ENCODE measurements around the gene UNC5A.

Gene UNC5A

DNA sequence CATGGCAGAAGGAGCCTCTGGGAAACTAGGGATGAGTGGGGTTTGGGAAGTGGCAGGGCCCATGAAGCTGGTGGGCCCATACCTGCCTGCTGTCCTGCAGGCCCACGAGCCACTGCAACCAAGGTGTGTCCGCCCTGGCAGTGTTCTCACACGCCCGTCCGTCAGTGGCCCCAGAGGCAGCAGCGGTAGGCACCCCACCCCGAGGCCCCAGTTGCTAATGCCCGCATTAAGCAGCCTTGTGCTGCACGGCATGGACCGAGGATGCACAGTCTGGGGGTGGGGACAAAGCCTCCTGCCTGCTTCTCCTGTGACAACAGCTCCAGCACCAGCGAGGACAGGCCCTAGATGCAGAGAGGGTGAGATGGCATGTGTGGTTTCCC, 47.5 kb downstream of the UNC5A start:
- no peak overlapping the region for H3K4me3 ChIP-seq (ENCODE audit: extremely low read depth, insufficient read depth, low read length, poor library complexity, severe bottlenecking)
- 87 to 88% methylated on average over 9 to 10 of the region's 11 CpGs for WGBS, 2 experiments (ENCODE audit: insufficient coverage in 2 of 2)
- no peaks in the 10 kb centered on the region for H3K9me3 ChIP-seq (ENCODE audit: control insufficient read depth, low read length)
- no peaks in the 10 kb centered on the region for H3K36me3 ChIP-seq (ENCODE audit: control insufficient read depth, insufficient read depth, low read length)
- H3K4me1 ChIP-seq (ENCODE audit: control insufficient read depth, insufficient read depth, low read length, poor library complexity, severe bottlenecking) = no peaks in the 10 kb centered on the region
- no peak overlapping the region for H3K27ac ChIP-seq (ENCODE audit: low read depth, low read length, severe bottlenecking)

- Histone ChIP-seq H3K4me1 (ENCODE audit: control insufficient read depth, insufficient read depth, low read length, poor library complexity, severe bottlenecking) (peaks cover 6% of the 10 kb centered on the region), H3K9me3 (ENCODE audit: control insufficient read depth, low read length) (no peaks in the 10 kb centered on the region), H3K27ac (ENCODE audit: low read depth, low read length, severe bottlenecking) (no peak overlapping the region), H3K36me3 (ENCODE audit: control insufficient read depth, insufficient read depth, low read length) (no peaks in the 10 kb centered on the region), H3K4me3 (ENCODE audit: extremely low read depth, insufficient read depth, low read length, poor library complexity, severe bottlenecking) (no peak overlapping the region)
- 79 to 82% methylated on average over 8 to 9 of the region's 10 CpGs for WGBS, 2 experiments (ENCODE audit: insufficient coverage in 2 of 2)
Observed at GRCh38 chr5:176859916-176860315, 49.6 kb downstream of the UNC5A start.

DNA sequence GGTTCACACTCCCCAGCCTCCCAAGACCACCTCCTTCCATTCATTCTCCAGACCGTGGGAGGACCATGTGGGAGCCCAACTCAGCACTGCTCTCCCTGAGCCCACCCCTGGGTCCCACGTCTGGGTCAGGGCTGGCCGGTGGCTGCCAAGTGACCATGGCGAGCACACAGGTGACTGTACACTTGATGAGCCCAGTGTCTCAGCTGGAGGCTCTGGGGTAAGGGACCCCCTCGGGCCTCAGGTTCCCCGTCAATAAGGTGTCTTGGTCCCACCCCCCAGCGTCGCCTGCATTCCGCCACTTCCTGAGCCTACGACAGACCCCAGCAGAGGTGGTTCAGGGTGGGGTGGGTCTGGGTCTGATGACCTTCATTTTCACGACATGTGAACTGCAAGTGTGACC, 50.0 kb downstream of the UNC5A start:
- Histone ChIP-seq H3K4me3 (ENCODE audit: extremely low read depth, insufficient read depth, low read length, poor library complexity, severe bottlenecking) (no peak overlapping the region), H3K27ac (ENCODE audit: low read depth, low read length, severe bottlenecking) (no peak overlapping the region), H3K36me3 (ENCODE audit: control insufficient read depth, insufficient read depth, low read length) (no peaks in the 10 kb centered on the region), H3K9me3 (ENCODE audit: control insufficient read depth, low read length) (no peaks in the 10 kb centered on the region), H3K4me1 (ENCODE audit: control insufficient read depth, insufficient read depth, low read length, poor library complexity, severe bottlenecking) (peaks cover 6% of the 10 kb centered on the region)
- WGBS, 2 experiments (ENCODE audit: insufficient coverage in 2 of 2) = 86% methylated on average over 7 of the region's 11 CpGs

GRCh38 chr5:176861276-176861675, 50.9 kb downstream of the UNC5A start:
- H3K27ac ChIP-seq (ENCODE audit: low read depth, low read length, severe bottlenecking) = no peak overlapping the region
- no peaks in the 10 kb centered on the region for H3K36me3 ChIP-seq (ENCODE audit: control insufficient read depth, insufficient read depth, low read length)
- no peak overlapping the region for H3K4me3 ChIP-seq (ENCODE audit: extremely low read depth, insufficient read depth, low read length, poor library complexity, severe bottlenecking)
- peaks cover 6% of the 10 kb centered on the region for H3K4me1 ChIP-seq (ENCODE audit: control insufficient read depth, insufficient read depth, low read length, poor library complexity, severe bottlenecking)
- H3K9me3 ChIP-seq (ENCODE audit: control insufficient read depth, low read length) = no peaks in the 10 kb centered on the region
- 83 to 93% methylated on average over 8 to 10 of the region's 11 CpGs for WGBS, 2 experiments (ENCODE audit: insufficient coverage in 2 of 2)

GRCh38 chr5:176862330-176862995, 52.1 kb downstream of the UNC5A start:
- 79 to 83% methylated on average over 23 to 27 of the region's 28 CpGs for WGBS, 2 experiments (ENCODE audit: insufficient coverage in 2 of 2)

DNA sequence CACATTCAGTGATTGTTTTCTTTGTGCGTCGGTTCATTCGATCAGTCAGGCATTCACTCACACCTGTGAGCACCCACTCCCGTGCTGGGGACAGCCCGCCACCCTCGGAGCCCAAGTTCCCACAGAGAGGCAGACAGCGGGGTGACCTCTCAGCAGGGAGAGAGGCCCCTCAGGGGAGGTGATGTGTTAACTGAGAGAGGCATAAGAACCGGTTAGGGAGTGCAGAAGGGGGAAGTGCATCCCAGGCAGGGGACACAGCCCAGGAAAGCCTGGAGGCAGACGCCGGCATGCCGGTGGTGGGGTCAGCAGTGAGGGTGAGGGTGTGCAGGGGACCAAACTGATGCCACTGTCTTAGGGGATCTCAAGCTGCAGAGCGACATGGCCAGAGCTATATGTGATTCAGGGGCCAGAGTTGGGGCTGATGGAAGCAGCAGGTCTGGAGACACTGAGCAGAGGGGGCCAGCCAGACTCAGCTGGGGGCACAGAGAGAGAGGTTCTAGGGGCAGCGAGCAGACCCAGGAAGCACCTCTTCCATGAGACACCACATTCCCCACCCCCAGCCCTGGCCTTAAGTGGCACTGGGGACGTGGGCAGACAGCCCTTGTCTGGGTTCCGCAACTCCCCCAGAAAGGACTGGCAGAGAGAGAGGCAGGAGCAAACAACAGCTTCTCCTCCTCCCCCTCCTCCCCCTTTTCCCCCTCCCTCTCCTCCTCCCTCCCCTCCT, 52.8 kb downstream of the UNC5A start:
- H3K36me3 ChIP-seq (ENCODE audit: control insufficient read depth, insufficient read depth, low read length) = no peaks in the 10 kb centered on the region
- WGBS, 2 experiments (ENCODE audit: insufficient coverage in 2 of 2) = 39 to 43% methylated on average over 10 to 14 of the region's 15 CpGs
- H3K9me3 ChIP-seq (ENCODE audit: control insufficient read depth, low read length) = no peaks in the 10 kb centered on the region
- peaks cover 6% of the 10 kb centered on the region for H3K4me1 ChIP-seq (ENCODE audit: control insufficient read depth, insufficient read depth, low read length, poor library complexity, severe bottlenecking)
- no peak overlapping the region for H3K27ac ChIP-seq (ENCODE audit: low read depth, low read length, severe bottlenecking)
- no peak overlapping the region for H3K4me3 ChIP-seq (ENCODE audit: extremely low read depth, insufficient read depth, low read length, poor library complexity, severe bottlenecking)

More at GRCh38 chr5:176862330-176862995, 52.1 kb downstream of the UNC5A start:
- Histone ChIP-seq H3K9me3 (ENCODE audit: control insufficient read depth, low read length) (no peaks in the 10 kb centered on the region), H3K36me3 (ENCODE audit: control insufficient read depth, insufficient read depth, low read length) (no peaks in the 10 kb centered on the region), H3K27ac (ENCODE audit: low read depth, low read length, severe bottlenecking) (no peak overlapping the region), H3K4me1 (ENCODE audit: control insufficient read depth, insufficient read depth, low read length, poor library complexity, severe bottlenecking) (peaks cover 6% of the 10 kb centered on the region), H3K4me3 (ENCODE audit: extremely low read depth, insufficient read depth, low read length, poor library complexity, severe bottlenecking) (no peak overlapping the region)

- no peak overlapping the region for H3K4me3 ChIP-seq (ENCODE audit: extremely low read depth, insufficient read depth, low read length, poor library complexity, severe bottlenecking)
- H3K36me3 ChIP-seq (ENCODE audit: control insufficient read depth, insufficient read depth, low read length) = no peaks in the 10 kb centered on the region
- H3K27ac ChIP-seq (ENCODE audit: low read depth, low read length, severe bottlenecking) = no peak overlapping the region
- 38 to 42% methylated on average over 5 of the region's 5 CpGs for WGBS, 2 experiments (ENCODE audit: insufficient coverage in 2 of 2)
- peaks cover 6% of the 10 kb centered on the region for H3K4me1 ChIP-seq (ENCODE audit: control insufficient read depth, insufficient read depth, low read length, poor library complexity, severe bottlenecking)
- no peaks in the 10 kb centered on the region for H3K9me3 ChIP-seq (ENCODE audit: control insufficient read depth, low read length)
Observed at GRCh38 chr5:176863765-176864098, 53.4 kb downstream of the UNC5A start.

GRCh38 chr5:176864755-176865154, 54.4 kb downstream of the UNC5A start:
- no peaks in the 10 kb centered on the region for H3K9me3 ChIP-seq (ENCODE audit: control insufficient read depth, low read length)
- H3K4me1 ChIP-seq (ENCODE audit: control insufficient read depth, insufficient read depth, low read length, poor library complexity, severe bottlenecking) = peaks cover 6% of the 10 kb centered on the region
- H3K4me3 ChIP-seq (ENCODE audit: extremely low read depth, insufficient read depth, low read length, poor library complexity, severe bottlenecking) = no peak overlapping the region
- H3K36me3 ChIP-seq (ENCODE audit: control insufficient read depth, insufficient read depth, low read length) = no peaks in the 10 kb centered on the region
- WGBS, 2 experiments (ENCODE audit: insufficient coverage in 2 of 2) = 89 to 93% methylated on average over 3 to 6 of the region's 8 CpGs
- H3K27ac ChIP-seq (ENCODE audit: low read depth, low read length, severe bottlenecking) = no peak overlapping the region

DNA sequence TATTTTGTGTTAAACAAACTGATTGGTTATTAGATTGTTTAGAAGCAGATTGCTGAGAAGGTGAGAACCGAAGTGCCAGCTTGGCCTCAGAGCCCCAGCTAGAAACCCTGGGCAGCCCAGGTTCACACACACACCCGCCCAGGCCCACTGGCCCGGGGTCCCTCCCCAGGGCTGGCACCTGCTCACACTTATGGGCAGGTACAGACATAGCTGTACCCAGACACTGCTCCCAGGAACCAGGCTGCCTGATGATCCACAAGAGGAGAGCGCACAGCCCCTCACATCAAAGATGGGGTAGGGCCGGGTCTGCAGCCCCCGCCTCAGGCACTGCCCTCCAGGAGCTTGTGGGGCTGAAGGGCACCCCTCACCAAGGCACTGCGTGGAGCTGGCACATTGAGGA, 55.6 kb downstream of the UNC5A start:
- H3K36me3 ChIP-seq (ENCODE audit: control insufficient read depth, insufficient read depth, low read length) = no peaks in the 10 kb centered on the region
- no peak overlapping the region for H3K4me3 ChIP-seq (ENCODE audit: extremely low read depth, insufficient read depth, low read length, poor library complexity, severe bottlenecking)
- 84 to 88% methylated on average over 6 to 7 of the region's 7 CpGs for WGBS, 2 experiments (ENCODE audit: insufficient coverage in 2 of 2)
- no peak overlapping the region for H3K27ac ChIP-seq (ENCODE audit: low read depth, low read length, severe bottlenecking)
- peaks cover 6% of the 10 kb centered on the region for H3K4me1 ChIP-seq (ENCODE audit: control insufficient read depth, insufficient read depth, low read length, poor library complexity, severe bottlenecking)
- H3K9me3 ChIP-seq (ENCODE audit: control insufficient read depth, low read length) = no peaks in the 10 kb centered on the region

DNA sequence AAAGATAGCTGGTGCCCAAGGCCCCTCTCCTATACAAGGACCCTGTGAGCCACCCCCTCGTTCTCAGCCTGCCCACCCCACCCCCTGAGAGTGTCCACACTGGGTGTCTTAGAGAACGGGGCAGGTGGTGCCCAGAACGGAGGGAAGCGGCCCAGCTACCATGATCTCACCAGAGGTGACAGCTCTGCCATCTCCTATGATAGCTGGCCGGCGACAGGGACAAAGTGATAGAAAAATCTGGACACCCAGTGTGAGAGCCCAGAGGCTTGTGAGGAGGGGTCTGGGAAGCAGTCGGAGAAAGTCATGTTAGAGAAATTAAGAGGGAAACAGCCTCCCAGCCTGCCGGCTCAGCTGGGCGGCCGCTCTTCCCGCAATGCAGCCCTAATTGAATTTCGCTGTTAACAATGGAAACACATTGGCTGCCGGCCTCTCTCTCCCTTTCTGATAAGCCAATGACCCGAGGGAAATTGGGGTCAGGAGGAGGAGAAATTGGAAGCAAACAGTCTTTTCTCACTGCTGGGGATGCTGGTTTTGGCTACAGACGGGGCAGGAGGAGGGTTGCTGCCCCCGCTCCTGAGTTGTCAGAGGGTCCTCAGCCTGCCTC, 56.5 kb downstream of the UNC5A start:
- H3K27ac ChIP-seq (ENCODE audit: low read depth, low read length, severe bottlenecking) = no peak overlapping the region
- peaks cover 6% of the 10 kb centered on the region for H3K4me1 ChIP-seq (ENCODE audit: control insufficient read depth, insufficient read depth, low read length, poor library complexity, severe bottlenecking)
- WGBS, 2 experiments (ENCODE audit: insufficient coverage in 2 of 2) = 27 to 28% methylated on average over 10 to 15 of the region's 16 CpGs
- H3K36me3 ChIP-seq (ENCODE audit: control insufficient read depth, insufficient read depth, low read length) = no peaks in the 10 kb centered on the region
- H3K9me3 ChIP-seq (ENCODE audit: control insufficient read depth, low read length) = no peaks in the 10 kb centered on the region
- H3K4me3 ChIP-seq (ENCODE audit: extremely low read depth, insufficient read depth, low read length, poor library complexity, severe bottlenecking) = no peak overlapping the region

DNA sequence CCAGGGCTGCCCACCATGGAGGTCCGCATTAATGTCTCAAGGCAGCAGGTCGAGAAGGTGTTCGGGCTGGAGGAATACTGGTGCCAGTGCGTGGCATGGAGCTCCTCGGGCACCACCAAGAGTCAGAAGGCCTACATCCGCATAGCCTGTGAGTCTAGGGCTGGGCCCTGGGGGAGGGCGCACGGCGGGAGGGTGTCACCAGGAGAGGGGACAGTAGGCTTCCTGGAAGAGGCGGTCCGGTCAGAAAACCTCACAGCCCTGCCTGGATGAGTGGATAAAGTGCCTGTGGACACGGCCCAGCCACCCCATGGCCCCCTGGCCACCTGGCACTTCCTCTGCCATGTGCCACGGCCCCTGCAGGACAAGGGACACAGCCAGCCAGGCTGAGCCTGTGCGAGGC, 57.8 kb downstream of the UNC5A start:
- H3K27ac ChIP-seq (ENCODE audit: low read depth, low read length, severe bottlenecking) = no peak overlapping the region
- peaks cover 4% of the 10 kb centered on the region for H3K4me1 ChIP-seq (ENCODE audit: control insufficient read depth, insufficient read depth, low read length, poor library complexity, severe bottlenecking)
- no peak overlapping the region for H3K4me3 ChIP-seq (ENCODE audit: extremely low read depth, insufficient read depth, low read length, poor library complexity, severe bottlenecking)
- no peaks in the 10 kb centered on the region for H3K36me3 ChIP-seq (ENCODE audit: control insufficient read depth, insufficient read depth, low read length)
- H3K9me3 ChIP-seq (ENCODE audit: control insufficient read depth, low read length) = no peaks in the 10 kb centered on the region
- 88 to 95% methylated on average over 11 to 12 of the region's 14 CpGs for WGBS, 2 experiments (ENCODE audit: insufficient coverage in 2 of 2)
